Stimulated activated CD8-positive, alpha-beta memory T cell treated with anti-CD3 and anti-CD28 coated beads, Interleukin-12 subunit alpha, Interleukin-12 subunit beta, amount 100 ng/mL, for 24 hours (primary cell): Measurements from ENCODE around the gene ZER1.
"Not testable (repeated sequence)": the region's sequence is repeated elsewhere in the genome, so short reads cannot be mapped to it uniquely, and the experiment has no call there.

ENCODE experiments used
- DNase-seq: peaks from one replicate; pipeline ENCODE4 v3.0.0-alpha.2; 2020; ENCODE audit errors: extremely low read depth

ZER1 gene

GRCh38 chr9:128693738-128694137 lies 78.0 kb downstream of the ZER1 start:
- not testable (repeated sequence) for DNase-seq

- DNase-seq, result no peak
Observed at GRCh38 chr9:128690684-128691034, 81.1 kb downstream of the ZER1 start.

- no peak for DNase-seq
Observed at GRCh38 chr9:128689820-128690683, 81.7 kb downstream of the ZER1 start.

DNA sequence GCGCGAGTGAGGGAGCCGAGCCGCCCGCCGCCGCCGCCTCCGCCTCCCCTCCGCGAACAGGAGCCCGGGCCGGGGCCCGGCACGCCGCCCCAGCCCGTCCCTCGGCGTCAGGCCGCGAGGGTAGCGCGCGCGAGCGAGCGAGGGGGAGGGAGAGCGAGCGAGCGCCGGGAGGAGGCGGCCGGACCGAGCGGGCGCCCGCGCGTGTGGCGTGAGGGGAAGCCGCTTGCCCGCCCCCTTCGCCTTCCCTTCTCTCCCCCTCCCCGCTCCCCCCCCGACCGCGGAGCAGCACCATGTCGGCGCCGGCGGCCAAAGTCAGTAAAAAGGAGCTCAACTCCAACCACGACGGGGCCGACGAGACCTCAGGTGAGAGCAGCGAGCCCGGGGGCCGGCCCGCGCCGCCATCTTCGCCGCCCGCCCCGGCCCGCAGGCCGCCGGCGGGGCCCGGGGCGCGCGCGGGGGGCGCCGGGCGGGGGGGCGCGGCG lies 82.4 kb downstream of the ZER1 start:
- no peak for DNase-seq

- peak; percentile 87 for DNase-seq
Observed at GRCh38 chr9:128688501-128689292, 83.0 kb downstream of the ZER1 start, which contains the start of gene SET. Gene SET (plus strand): TSS chr9:128689222. CDS start chr9:128689583, 361 bp downstream.

DNA sequence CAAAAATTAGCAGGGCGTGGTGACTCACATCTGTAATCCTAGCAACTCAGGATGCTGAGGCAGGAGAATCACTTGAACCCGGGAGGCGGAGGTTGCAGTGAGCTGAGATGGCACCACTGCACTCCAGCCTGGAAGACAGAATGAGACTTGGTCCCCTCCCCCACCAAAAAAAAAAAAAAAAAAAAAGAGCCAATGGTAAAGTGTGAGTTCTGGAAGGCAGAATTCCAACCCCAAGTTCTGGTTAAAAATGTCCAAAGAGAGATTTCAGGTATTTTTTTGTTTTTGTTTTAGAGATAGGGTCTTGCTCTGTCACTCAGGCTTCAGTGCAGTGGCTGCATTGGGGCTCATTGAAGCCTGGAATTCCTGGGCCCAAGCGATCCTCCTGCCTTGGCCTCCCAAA lies 84.3 kb downstream of the ZER1 start:
- DNase-seq, result no peak

DNA sequence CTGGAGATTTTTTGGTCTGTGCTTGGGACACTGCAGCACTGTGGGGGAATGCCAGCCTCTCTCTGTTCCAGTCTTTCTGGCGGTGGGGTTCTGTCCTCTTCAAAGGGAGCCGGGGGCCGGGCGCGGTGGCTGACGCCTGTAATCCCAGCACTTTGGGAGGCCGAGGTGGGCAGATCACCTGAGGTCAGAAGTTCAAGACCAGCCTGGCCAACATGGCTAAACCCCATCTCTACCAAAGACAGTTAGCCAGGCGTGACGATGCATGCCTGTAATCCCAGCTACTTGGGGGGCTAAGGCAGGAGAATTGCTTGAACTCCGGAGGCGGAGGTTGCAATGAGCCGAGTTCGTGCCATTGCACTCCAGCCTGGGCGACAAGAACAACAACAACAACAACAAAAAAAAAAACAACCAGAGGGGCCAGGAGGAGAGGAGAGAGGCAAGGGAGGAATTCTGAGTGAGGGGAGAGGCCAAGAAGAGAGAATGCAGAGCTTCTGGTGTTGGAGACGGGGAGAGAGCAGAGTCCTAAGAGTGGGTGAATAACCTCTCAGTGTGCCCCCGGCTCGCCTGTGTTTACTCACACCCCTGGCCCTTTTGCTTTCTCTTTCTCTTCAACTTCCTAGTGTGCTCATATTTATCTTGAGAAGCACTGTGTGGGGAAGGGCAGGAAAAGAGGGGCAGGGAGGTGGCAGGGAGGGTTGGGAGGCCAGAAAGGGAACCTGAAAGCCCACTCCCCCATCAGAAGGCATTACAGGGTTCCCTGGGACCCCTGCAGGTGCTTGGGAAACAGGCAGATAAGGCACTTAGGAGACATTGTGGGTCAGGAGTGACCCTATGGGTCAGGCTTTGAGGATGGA lies 85.9 kb downstream of the ZER1 start:
- DNase-seq, result no peak

GRCh38 chr9:128684325-128685199 lies 87.2 kb downstream of the ZER1 start:
- no peak for DNase-seq

DNA sequence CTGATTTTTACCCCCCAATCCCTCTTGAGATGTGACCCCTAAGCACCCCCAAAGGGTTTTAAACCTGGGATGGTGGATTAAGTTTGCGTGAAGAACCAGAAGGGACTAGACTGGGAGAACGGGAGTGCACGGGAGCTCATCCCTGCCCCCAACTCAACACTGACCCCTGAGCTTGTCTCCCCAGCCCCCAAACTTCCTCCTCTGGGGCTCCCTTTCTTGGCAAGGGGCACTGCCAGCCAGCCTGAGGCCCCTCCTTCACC lies 87.7 kb downstream of the ZER1 start:
- DNase-seq, result no peak

GRCh38 chr9:128683340-128684064 lies 88.2 kb downstream of the ZER1 start:
- DNase-seq, result no peak
